NCI-H1436 (cell line): ENCODE data around the gene IGFBP5.

ENCODE experiments used
- DNase-seq: peaks from one replicate; lab custom pipeline; 2025; lab: John Stamatoyannopoulos, UW

IGFBP5 gene

DNA sequence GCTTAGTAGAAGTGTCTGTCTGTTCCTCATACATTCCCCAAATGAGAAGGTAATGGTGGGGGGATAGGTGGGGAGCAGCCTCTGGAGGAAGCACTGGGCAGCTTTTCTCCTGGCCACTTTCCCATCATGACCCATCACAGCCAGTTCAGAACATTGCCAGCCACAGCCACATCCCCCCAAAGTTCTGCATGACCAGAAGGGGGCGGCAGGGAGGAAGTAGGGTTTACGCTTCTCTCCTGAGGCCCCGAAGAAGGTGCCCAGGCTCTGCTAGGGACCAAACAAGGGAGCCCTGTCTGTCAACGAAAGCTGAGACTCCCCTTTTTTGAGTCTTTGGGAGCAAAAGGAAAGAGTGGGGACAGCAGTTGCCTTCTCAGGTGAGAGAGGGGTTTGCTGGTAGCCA is 7.7 kb downstream of the IGFBP5 start:
- no peak for DNase-seq

DNA sequence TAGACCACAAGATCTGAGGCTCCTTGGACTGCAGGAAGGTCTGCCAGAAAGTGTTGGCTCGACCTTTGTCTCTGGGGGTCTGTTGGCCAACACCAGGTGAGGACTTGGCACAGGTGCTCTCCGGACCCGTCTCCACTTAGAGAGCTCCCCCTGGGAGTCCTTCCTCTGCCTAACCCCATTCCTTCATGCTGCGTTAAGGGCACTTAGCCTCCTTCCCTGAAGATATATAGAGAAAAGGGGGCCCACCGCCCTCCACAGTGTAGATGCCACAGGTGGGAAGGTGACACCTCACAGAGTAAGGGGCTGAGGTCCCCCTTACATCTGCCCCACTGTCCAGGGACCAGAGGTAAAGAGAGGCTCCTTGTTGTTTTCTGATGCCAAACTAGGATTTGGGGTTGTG is 8.2 kb downstream of the IGFBP5 start:
- no peak for DNase-seq

- no peak for DNase-seq
Measured at GRCh38 chr2:216685327-216685875, 9.9 kb downstream of the IGFBP5 start.

DNA sequence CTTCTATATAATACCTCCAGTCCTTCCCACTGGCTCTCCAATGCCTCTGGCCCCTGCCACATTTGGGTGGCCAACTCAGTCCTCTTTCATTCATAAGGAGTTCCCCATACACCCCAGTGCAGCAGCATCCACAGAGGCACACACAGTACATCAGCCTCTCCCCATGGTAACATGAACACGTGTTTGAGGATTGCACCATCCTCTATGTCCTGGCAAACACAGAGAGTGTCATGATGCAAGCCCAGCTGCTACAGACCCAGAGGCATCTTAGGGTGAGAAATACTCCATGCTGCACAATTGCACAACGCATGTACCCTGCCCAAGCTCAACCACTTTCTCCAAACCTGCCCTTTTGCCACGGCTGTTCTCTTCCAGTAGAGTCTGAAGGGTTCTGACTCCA is 11.5 kb downstream of the IGFBP5 start:
- DNase-seq, result no peak

DNA sequence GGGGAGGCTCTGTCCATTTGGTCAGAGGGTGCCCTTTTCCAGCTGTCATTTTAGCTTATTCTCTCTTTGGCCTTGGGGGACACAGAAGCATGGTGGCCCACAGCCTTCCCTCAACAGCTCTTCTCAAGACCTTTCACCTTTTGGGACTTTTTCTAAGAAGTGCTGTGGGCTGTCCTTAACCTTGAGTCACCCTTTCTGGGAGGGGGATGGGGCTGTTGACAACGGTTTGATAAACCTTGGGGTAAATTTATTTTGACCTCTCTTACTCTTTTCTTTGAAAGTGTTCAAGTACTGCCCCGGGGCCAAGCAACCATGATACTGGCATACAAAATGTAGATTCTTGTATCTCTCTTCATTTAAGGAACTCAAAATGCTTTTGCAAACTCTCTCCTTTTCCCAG is 13.7 kb downstream of the IGFBP5 start:
- no peak for DNase-seq

DNA sequence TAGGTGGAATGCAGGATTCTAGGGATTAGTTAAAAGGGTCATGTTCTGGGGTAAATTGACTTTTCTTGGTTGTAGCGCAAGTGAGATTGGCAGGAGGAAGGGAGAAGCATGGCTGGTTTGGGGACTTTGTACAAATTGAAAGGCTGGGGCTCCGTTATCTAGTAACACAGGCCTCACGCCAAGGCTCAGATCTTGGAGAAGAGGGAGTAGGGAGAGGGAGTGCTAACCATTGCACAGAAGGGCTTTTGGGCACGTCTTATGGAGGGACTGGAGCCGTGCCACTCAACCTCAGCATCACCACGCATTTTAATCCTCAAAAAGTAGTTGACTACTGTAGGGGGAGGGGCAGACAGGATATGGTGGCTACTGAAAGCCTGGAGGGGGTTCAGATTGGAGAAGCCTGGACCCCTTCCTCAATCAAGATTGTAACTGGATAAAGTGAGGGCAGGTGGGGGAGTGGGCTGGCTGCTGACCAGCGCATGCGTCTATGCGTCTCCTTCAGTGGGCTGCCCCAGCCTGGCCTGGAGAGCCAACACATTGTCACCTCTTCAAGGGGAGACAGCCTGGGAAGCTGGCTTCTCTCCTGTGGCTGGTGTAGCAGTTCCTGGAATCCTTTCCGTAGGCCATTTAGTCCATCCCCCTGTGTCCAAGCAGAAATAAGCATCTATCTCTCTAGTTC is 14.3 kb downstream of the IGFBP5 start:
- no peak for DNase-seq

DNA sequence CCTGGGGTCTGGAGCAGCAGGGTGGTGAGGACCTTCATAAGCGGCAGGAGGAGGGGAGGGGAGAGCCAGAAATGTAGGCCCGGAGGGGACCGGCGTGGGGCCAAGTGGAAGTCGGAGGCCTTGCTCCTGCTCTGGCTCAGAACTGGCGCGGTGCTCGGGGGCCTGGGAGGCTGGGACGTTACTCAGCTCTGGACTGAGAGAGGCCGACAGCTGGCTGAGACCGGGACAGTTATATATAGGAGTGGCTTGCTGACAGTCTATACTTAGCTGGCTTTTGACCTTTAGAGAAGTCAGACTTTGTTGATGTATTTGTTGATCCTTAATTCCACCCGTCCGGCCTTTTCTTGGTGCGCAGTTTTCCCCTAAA is 15.7 kb downstream of the IGFBP5 start:
- no peak for DNase-seq

DNA sequence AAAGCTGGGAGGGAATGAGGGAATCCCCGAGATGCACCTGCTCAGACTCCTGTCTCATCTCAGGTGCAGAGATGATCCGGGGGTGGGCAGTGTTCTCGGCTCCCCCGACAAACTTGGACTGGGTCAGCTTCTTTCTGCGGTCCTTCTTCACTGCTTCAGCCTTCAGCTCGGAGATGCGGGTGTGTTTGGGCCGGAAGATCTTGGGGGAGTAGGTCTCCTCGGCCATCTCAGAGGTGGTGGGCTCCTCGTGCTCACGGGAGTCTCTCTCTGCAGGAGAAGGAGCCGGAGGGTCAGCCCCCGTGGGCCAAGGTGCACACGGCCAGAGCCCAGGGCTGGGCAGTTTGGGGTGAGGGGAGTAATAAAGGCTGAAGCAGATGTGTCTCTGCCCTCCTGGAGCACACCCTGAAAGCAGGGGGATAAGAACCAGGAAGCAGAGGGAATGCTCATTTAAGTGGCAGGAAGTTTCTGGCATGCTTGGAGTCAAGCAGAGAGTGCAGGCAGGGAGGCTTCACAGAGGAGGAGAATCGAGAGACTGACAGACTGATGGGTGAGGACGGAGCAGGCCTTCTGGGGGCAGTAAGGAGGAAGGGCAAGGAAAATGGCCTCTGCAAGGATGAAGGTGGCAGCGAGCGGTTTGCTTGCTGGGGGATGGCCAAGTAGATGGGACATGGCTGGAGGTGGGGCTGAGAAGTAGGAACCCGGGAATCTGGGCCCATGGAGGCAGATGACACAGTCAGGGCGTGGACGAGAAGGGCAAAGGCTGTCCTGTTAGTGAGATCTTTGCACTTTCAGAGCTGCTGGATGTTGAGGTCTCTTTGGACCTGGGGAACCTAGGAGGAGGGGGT is 16.3 kb downstream of the IGFBP5 start:
- DNase-seq, result no peak

DNA sequence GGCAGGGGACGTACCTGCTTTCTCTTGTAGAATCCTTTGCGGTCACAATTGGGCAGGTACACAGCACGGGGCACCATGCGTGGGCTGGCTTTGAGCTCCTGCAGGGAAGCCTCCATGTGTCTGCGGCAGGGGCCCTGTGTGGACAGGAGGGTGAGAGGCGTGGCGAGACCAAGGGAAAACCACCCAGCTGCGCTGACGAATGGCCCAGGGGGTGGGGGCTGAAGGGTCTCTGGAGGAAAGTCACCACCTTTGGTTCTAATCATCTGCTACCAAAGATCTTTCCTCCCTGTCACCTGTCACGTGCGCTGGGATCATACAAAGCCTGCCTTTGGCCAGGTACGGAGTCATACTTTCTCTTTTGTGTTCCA is 17.3 kb downstream of the IGFBP5 start:
- no peak for DNase-seq

- DNase-seq, result no peak
Measured at GRCh38 chr2:216677439-216678097, 17.8 kb downstream of the IGFBP5 start.

- no peak for DNase-seq
Measured at GRCh38 chr2:216676630-216677029, 18.7 kb downstream of the IGFBP5 start.

DNA sequence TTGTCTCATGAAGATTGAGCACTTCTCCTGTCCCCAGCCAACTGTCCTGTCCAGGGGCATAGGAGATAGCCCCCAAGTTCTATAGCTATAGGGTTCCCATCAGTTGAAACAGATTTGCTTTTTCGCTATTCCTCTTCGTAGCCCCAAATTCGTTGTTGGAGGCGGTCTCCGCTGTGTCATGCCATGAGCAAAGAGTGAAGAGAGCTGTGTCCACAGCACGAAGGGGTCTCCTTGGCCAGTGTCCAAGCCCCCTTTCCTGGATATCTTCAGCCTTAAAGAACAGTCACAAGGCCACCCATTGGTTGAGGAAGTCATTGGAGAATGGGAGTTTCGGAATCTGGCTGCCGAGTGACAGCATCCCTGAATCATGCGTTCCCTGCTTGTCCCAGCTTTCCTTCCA is 21.0 kb downstream of the IGFBP5 start:
- no peak for DNase-seq

- DNase-seq, result no peak
Measured at GRCh38 chr2:216673609-216674008, 21.7 kb downstream of the IGFBP5 start.

DNA sequence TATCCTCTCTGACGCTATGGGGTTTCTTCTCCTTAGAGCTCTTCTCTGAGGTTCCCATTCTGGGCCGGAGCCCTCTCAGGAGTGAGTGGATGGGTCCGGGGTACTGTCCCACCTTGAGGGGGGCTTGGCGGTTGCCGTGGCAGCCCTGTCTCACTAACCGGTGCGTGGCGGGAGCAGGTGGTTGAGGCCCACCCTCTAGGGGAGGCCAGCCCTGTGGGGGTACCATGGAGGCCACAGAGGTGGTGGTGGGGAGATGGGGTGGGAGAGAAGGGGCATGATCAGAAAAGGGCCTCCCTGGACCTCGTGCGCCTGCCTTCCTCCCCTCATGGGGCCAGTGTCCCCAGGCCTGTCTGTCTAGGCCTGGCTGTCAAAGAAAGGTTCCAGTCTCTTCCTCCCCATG is 22.3 kb downstream of the IGFBP5 start:
- no peak for DNase-seq

- DNase-seq, result no peak
Measured at GRCh38 chr2:216672466-216672865, 22.9 kb downstream of the IGFBP5 start.

GRCh38 chr2:216671791-216672343 is 23.5 kb downstream of the IGFBP5 start:
- DNase-seq, result no peak

DNA sequence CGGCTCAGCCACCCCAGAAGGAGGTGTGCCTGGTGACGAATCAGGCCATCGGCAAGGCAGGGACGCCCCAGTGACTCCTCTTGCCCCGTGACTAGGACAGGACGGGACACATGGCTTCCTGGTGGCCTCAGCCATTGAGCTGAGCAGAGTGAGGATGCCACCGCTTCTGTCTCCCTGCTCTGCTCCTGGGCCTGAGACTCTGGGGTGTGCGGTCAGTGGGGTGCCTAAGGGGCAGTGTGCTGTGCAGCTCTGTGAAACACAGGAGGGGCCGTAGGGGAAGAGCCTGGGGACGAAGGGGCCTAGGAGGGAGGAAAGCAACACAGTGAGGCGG is 24.3 kb downstream of the IGFBP5 start:
- DNase-seq, result no peak

DNA sequence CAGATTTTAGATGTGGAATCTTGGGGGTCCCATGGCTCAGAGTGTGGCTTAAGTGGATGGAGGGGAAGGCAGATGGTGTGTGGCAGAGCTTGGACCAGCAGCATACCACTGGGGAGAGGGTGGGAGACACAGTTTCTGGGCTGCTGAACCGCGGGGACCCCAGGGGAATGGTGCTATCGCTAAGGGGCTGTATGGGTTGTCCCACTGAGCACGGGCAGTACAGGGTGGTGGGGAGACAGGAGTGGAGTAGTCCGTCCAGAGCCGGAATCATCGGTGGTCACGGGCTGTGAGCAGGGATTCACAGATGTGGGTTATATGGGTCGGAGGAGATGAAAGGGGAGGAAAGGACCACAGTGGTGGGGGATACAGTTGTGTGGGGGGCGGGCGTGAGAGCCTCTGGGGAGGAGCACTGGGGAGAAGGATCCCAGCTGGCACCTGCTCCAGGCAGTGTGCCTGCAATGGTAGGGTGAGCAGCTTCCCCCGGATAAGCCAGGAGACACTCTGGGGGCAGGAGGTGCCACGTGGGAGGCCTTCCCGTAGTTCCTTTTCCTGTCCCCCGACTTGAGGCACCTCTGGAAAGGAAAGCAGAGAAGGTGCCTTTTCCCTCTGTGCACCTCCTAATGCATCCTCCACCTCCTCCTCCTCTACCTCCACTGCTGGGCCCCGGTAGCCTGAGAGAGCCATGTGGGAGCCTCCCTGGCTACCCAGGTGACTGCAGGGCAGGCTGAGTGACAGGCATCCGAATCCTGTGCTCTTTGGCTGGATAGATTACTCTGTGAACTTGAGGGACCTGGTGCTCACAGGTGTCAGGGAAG is 24.9 kb downstream of the IGFBP5 start:
- no peak for DNase-seq

DNA sequence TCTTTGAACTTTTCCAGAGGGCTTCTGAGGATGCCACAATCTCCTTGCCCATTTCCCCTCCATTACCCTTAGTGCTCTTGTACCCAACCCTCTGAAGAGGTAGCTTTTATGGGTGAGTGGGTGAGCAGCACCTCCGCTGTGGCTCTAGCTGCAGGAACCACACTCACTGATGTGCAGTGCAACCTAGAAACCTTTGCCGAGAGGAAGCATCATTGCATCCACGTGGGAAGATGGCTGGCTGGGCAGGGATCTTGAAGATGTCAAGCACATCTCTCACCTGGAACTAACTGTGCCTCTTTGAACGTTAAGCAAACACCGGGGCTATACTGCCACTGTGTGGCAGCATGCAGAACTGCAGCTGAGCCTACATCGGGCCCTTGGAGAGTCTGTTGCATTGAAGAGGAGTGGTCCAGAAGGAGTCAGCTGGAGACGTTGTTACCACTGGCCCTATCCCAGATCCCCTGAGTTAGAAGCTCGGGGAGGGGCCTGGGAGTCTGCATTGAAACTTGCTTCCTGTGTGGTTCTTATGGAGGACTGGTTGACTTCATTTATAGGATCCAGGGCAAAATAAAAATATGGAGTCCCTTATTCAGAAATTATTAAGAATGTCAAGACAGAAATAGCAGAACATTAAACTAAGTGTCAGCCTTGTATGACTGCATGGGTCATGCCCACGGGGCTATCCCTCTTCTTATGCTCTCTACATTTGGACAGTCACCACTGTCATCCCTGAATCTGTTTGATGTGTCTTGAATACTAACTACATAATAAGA is 28.7 kb downstream of the IGFBP5 start:
- peak; percentile 77 for DNase-seq

DNA sequence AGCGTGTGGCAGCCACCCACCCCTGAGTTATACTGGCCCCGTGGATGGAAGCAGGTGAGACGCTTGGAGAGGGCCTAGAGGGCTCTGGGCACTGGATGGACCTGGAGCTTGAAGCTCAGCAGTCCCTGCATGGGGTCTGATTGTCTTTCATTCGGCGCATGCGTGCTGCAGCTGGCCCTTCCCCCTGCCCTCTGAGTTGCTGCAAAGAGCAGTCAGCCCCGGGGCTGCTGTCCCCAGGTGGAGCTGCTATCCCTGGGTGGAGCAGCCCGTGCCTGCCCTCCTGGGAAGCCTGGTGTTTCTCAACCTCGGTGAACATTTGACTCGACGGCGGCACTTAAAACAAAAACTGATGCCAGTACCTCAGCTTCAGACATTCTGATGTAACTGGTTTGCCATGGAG is 29.6 kb downstream of the IGFBP5 start:
- DNase-seq, result no peak

- DNase-seq, result no peak
Measured at GRCh38 chr2:216665242-216665641, 30.1 kb downstream of the IGFBP5 start.
